HG02870 (cell line): ENCODE measurements around the gene PPP1R12B.
"Not testable (repeated sequence)": the region's sequence is repeated elsewhere in the genome, so short reads cannot be mapped to it uniquely, and the experiment has no call there.

Experiments used
- ATAC-seq: cut with Tn5 transposase; IDR thresholded peaks from one replicate; pipeline ENCODE4 v1.9.1; 2021; ENCODE audit warnings: mild to moderate bottlenecking, moderate library complexity; ENCODE audit not compliant: unreplicated experiment

Gene PPP1R12B

GRCh38 chr1:202551683-202552082 is 203.2 kb downstream of the PPP1R12B start:
- no peak for ATAC-seq

- not testable (repeated sequence) for ATAC-seq
Observed at GRCh38 chr1:202552615-202553014, 204.1 kb downstream of the PPP1R12B start.

- ATAC-seq: not testable (repeated sequence)
Observed at GRCh38 chr1:202553078-202553477, 204.6 kb downstream of the PPP1R12B start.

- no peak for ATAC-seq
Observed at GRCh38 chr1:202553560-202554038, 205.1 kb downstream of the PPP1R12B start.

GRCh38 chr1:202554619-202555018 is 206.1 kb downstream of the PPP1R12B start:
- ATAC-seq: not testable (repeated sequence)

GRCh38 chr1:202556037-202556436 is 207.5 kb downstream of the PPP1R12B start:
- ATAC-seq: not testable (repeated sequence)

GRCh38 chr1:202557662-202558061 is 209.2 kb downstream of the PPP1R12B start:
- ATAC-seq: not testable (repeated sequence)

- no peak for ATAC-seq
Observed at GRCh38 chr1:202561240-202561639, 212.7 kb downstream of the PPP1R12B start.

- no peak for ATAC-seq
Observed at GRCh38 chr1:202561726-202562443, 213.4 kb downstream of the PPP1R12B start.

GRCh38 chr1:202562444-202563060 is 214.1 kb downstream of the PPP1R12B start:
- ATAC-seq: no peak

- no peak for ATAC-seq
Observed at GRCh38 chr1:202563818-202564217, 215.3 kb downstream of the PPP1R12B start.

GRCh38 chr1:202564958-202565495 is 216.5 kb downstream of the PPP1R12B start:
- ATAC-seq: no peak

- peak; percentile 75 for ATAC-seq
Observed at GRCh38 chr1:202565890-202566602, 217.5 kb downstream of the PPP1R12B start.

- ATAC-seq: no peak
Observed at GRCh38 chr1:202567738-202568137, 219.2 kb downstream of the PPP1R12B start.

- no peak for ATAC-seq
Observed at GRCh38 chr1:202568410-202568809, 219.9 kb downstream of the PPP1R12B start.

GRCh38 chr1:202568826-202569225 is 220.3 kb downstream of the PPP1R12B start:
- no peak for ATAC-seq

- no peak for ATAC-seq
Observed at GRCh38 chr1:202569393-202570322, 221.2 kb downstream of the PPP1R12B start.

- no peak for ATAC-seq
Observed at GRCh38 chr1:202571719-202572339, 223.3 kb downstream of the PPP1R12B start.

- no peak for ATAC-seq
Observed at GRCh38 chr1:202572867-202573266, 224.4 kb downstream of the PPP1R12B start.
